Trophoblast cell (in vitro differentiated cells and primary cell): Measurements from ENCODE around the gene FNBP1.

Source experiments
- DNase-seq, 2 donors: peaks; one replicate each; pipeline ENCODE4 v3.0.0-alpha.2; 2016
- H2AFZ ChIP-seq: 2 replicates; pipeline ENCODE4 v1.6.1; 2013; ENCODE audit warnings: low read length, moderate library complexity, mild to moderate bottlenecking; ENCODE audit not compliant: insufficient read depth, poor library complexity
- H2AK5ac ChIP-seq: 2 replicates; pipeline ENCODE4 v1.6.1; 2013; ENCODE audit warnings: mild to moderate bottlenecking, low read length
- H2BK120ac ChIP-seq: 2 replicates; pipeline ENCODE4 v1.6.1; 2013; ENCODE audit warnings: low read length, mild to moderate bottlenecking, moderate library complexity; ENCODE audit not compliant: insufficient read depth, poor library complexity
- H2BK12ac ChIP-seq: 2 replicates; pipeline ENCODE4 v1.6.1; 2013; ENCODE audit warnings: mild to moderate bottlenecking, low read length, moderate library complexity
- H2BK5ac ChIP-seq: 2 replicates; pipeline ENCODE4 v1.6.1; 2013; ENCODE audit warnings: low read length, low read depth, moderate library complexity, mild to moderate bottlenecking; ENCODE audit not compliant: poor library complexity
- H3K14ac ChIP-seq: 2 replicates; pipeline ENCODE4 v1.6.1; 2013; ENCODE audit warnings: mild to moderate bottlenecking, low read length
- H3K18ac ChIP-seq: 2 replicates; pipeline ENCODE4 v1.6.1; 2013; ENCODE audit warnings: mild to moderate bottlenecking, low read length
- H3K23ac ChIP-seq: 2 replicates; pipeline ENCODE4 v1.6.1; 2013; ENCODE audit warnings: low read length
- H3K27ac ChIP-seq: 2 replicates; pipeline ENCODE4 v1.5.1; 2013; ENCODE audit warnings: low read depth, mild to moderate bottlenecking, inconsistent platforms, low read length, moderate library complexity
- H3K27me3 ChIP-seq: 2 replicates; pipeline ENCODE4 v1.6.1; 2013; ENCODE audit warnings: inconsistent platforms, mild to moderate bottlenecking, low read length, moderate library complexity; ENCODE audit not compliant: insufficient read depth
- H3K36me3 ChIP-seq, 2 experiments: 1 replicate in 1 of 2; 2 replicates in 1 of 2; pipeline ENCODE4 v1.6.1; 2013; ENCODE audit warnings: low read length in 2 of 2, mild to moderate bottlenecking in 2 of 2, moderate library complexity in 1 of 2; ENCODE audit not compliant: insufficient read depth in 2 of 2, control insufficient read depth in 1 of 2
- H3K4ac ChIP-seq: 2 replicates; pipeline ENCODE4 v1.6.1; 2013; ENCODE audit warnings: low read depth, mild to moderate bottlenecking, low read length, moderate library complexity
- H3K4me1 ChIP-seq, 2 experiments: 1 replicate in 1 of 2; 2 replicates in 1 of 2; pipeline ENCODE4 v1.6.1; 2013; ENCODE audit warnings: low read length in 2 of 2, mild to moderate bottlenecking in 2 of 2, moderate library complexity in 1 of 2; ENCODE audit not compliant: insufficient read depth in 2 of 2, control insufficient read depth in 1 of 2
- H3K4me2 ChIP-seq: 2 replicates; pipeline ENCODE4 v1.6.1; 2013; ENCODE audit warnings: inconsistent platforms, mild to moderate bottlenecking, low read length, moderate library complexity
- H3K4me3 ChIP-seq: 2 replicates; pipeline ENCODE4 v1.5.1; 2013; ENCODE audit warnings: mild to moderate bottlenecking, low read depth, low read length, inconsistent platforms
- H3K79me1 ChIP-seq: one replicate; pipeline ENCODE4 v1.6.1; 2013; ENCODE audit warnings: low read length
- H3K79me2 ChIP-seq: 2 replicates; pipeline ENCODE4 v1.6.1; 2013; ENCODE audit warnings: low read length, mild to moderate bottlenecking; ENCODE audit not compliant: control insufficient read depth, insufficient read depth, poor library complexity
- H3K9ac ChIP-seq: 2 replicates; pipeline ENCODE4 v1.6.1; 2013; ENCODE audit warnings: mild to moderate bottlenecking, low read length
- H3K9me3 ChIP-seq: 2 replicates; pipeline ENCODE4 v1.6.1; 2013; ENCODE audit warnings: low read depth, mild to moderate bottlenecking, control low read depth, inconsistent platforms, low read length; ENCODE audit not compliant: insufficient read depth
- H4K12ac ChIP-seq: 2 replicates; pipeline ENCODE4 v1.6.1; 2013; ENCODE audit warnings: low read depth, mild to moderate bottlenecking, low read length, moderate library complexity
- H4K8ac ChIP-seq: 2 replicates; pipeline ENCODE4 v1.6.1; 2013; ENCODE audit warnings: low read depth, mild to moderate bottlenecking, low read length, moderate library complexity
- H4K91ac ChIP-seq: one replicate; pipeline ENCODE4 v1.6.1; 2013; ENCODE audit warnings: low read depth, mild to moderate bottlenecking, low read length, moderate library complexity
- WGBS: extraction: QIAGEN DNeasy Blood & Tissue Kit; methylation state at CpG from one replicate; pipeline ENCODE4 v1.1.7; 2013; ENCODE audit warnings: missing lambda C conversion rate; ENCODE audit not compliant: insufficient read length, insufficient coverage; ENCODE audit errors: extremely low coverage; 5-methylcytosine and 5-hydroxymethylcytosine counted together

FNBP1 gene

DNA sequence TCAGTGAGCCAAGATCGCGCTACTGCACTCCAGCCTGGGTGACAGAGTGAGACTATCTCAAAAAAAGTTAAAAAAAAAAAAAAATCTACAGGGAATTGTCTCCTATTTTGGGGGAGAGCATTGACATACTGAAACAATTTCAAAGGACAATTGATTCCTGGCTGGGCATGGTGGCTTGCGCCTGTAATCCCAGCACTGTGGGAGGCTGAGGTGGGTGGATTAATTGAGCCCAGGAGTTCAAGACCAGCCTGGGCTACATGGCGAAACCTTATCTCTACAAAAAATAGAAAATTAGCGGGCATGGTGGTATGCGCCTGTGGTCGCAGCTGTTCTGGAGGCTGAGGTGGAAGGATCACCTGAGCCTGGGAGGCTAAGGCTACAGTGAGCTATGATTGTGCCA lies 41.3 kb upstream of the FNBP1 start:
- no peak overlapping the region for H2BK12ac ChIP-seq
- H3K79me2 ChIP-seq, result no peaks in the 10 kb centered on the region
- H3K4me3 ChIP-seq, result no peak overlapping the region
- H3K36me3 ChIP-seq, result peaks cover 21 to 36% of the 10 kb centered on the region in 2 experiments
- no peak overlapping the region for H3K9ac ChIP-seq
- H4K12ac ChIP-seq, result no peak overlapping the region
- H3K27me3 ChIP-seq, result no peaks in the 10 kb centered on the region
- H4K8ac ChIP-seq, result no peak overlapping the region
- no peak overlapping the region for H3K18ac ChIP-seq
- H3K27ac ChIP-seq, result no peak overlapping the region
- H2AFZ ChIP-seq, result no peak overlapping the region
- no peak overlapping the region for H2BK120ac ChIP-seq
- no peak overlapping the region for H2BK5ac ChIP-seq
- H4K91ac ChIP-seq, result no peak overlapping the region
- H3K4me2 ChIP-seq, result no peak overlapping the region
- H3K9me3 ChIP-seq, result peaks cover 2% of the 10 kb centered on the region
- no peak for DNase-seq
- H3K23ac ChIP-seq, result no peak overlapping the region
- H3K14ac ChIP-seq, result no peak overlapping the region
- H3K4me1 ChIP-seq, result no peaks in the 10 kb centered on the region
- no peaks in the 10 kb centered on the region for H3K79me1 ChIP-seq
- no CpG with 5 or more reads among the region's 7 CpGs for WGBS
- no peak overlapping the region for H3K4ac ChIP-seq
- H2AK5ac ChIP-seq, result no peak overlapping the region

DNA sequence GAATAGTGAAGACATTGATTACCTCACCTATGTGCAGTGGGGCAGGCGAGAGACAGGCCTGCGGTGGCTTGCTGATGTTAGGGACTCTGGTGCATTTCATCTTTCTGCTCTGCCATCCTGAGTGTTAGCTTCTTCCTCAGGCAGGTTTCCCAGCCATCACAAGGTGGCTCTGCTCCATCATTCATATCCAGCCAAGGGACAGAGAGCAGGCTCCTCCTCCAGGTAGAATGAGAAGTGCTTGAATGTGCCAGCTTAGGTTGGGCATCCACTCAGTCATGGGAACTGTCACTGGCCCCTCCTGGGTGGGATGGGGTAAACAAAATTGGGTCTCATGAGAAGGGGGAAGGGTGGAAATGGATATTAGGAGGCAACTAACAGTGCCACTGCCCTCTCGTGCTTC lies 35.6 kb upstream of the FNBP1 start:
- Histone ChIP-seq H2AK5ac (no peak overlapping the region), H3K4me2 (no peak overlapping the region), H3K9me3 (peaks cover 2% of the 10 kb centered on the region), H3K27ac (no peak overlapping the region), H3K18ac (no peak overlapping the region), H3K79me1 (peaks cover 4% of the 10 kb centered on the region), H3K36me3 (peaks cover 30 to 32% of the 10 kb centered on the region in 2 experiments), H3K4me3 (no peak overlapping the region), H4K91ac (no peak overlapping the region), H3K4ac (no peak overlapping the region), H3K23ac (no peak overlapping the region), H4K12ac (no peak overlapping the region), H2BK12ac (no peak overlapping the region), H2AFZ (no peak overlapping the region), H2BK5ac (no peak overlapping the region), H3K79me2 (peaks cover 3% of the 10 kb centered on the region), H3K4me1 (peaks cover 4 to 6% of the 10 kb centered on the region in 2 experiments), H3K27me3 (no peaks in the 10 kb centered on the region), H3K9ac (no peak overlapping the region), H4K8ac (no peak overlapping the region), H2BK120ac (no peak overlapping the region), H3K14ac (no peak overlapping the region)
- WGBS, result no CpG with 5 or more reads among the region's 3 CpGs
- DNase-seq, result no peak

DNA sequence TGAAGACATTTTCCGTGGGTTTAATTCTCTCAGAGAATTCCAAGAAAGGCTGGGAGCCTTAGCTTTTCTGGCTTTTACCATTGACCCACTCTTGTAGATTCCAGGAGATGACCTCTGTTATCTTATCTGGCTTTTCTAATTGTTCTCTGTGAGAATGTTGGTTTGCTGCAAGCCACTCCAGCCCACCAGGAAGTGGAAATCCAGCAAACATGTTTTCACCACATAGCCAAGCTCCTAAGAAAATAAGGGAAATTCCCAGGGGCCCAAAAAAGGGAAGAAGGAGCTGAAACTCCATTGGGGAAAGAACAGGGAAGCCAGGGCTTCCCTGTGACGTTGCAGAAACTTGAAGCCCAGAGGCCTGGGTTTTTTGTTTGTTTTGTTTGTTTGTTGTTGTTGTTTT lies 30.4 kb upstream of the FNBP1 start:
- no CpG with 5 or more reads among the region's 2 CpGs for WGBS

DNA sequence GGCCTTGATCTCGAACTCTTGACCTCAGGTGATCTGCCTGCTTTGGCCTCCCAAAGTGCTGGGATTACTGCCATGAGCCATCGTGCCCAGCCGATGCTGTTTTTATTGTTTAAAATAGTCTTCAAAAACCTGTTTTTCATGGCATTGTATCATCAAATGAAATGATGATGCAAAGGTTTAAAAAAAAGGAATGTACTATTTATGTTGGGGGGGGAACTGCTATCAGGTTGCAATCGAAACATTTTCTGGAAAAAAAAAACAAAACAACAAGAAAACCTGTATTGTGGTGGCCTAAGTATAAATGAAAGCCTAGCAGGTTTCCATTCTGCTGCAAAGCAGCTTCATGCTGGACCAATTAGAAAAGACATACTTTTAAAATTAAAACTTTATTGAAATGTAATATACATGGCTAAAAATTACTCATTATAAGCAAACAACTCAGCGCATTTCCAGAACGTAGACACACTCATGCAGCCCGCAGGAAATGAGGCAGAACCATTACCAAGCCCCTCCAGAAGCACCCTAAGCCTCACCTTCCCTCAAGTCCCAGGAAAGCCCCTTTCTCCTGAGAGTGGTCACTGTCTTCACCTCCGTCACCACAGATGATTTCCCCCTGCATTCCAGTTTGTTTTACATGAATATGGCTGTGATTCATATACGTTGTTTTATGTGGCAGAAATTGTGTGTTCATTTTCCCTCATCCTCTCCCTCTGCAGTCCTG lies 29.7 kb upstream of the FNBP1 start:
- H3K27me3 ChIP-seq, result no peaks in the 10 kb centered on the region
- H3K18ac ChIP-seq, result peak overlapping the region; percentile 33
- no peak overlapping the region for H2AK5ac ChIP-seq
- H4K91ac ChIP-seq, result peak overlapping the region; percentile 15
- WGBS, result no CpG with 5 or more reads among the region's 9 CpGs
- H3K23ac ChIP-seq, result no peak overlapping the region
- H2BK120ac ChIP-seq, result no peak overlapping the region
- no peak overlapping the region for H4K12ac ChIP-seq
- peak overlapping the region; percentile 62 for H3K27ac ChIP-seq
- H3K9ac ChIP-seq, result no peak overlapping the region
- H3K4me1 ChIP-seq, result peaks cover 11 to 12% of the 10 kb centered on the region in 2 experiments
- no peak overlapping the region for H2AFZ ChIP-seq
- H3K4me3 ChIP-seq, result no peak overlapping the region
- peak overlapping the region; percentile 54 for H4K8ac ChIP-seq
- H3K4me2 ChIP-seq, result peak overlapping the region; percentile 7
- H3K36me3 ChIP-seq, result peaks cover 9 to 12% of the 10 kb centered on the region in 2 experiments
- peak in 1 of 2 donors; percentile 10 for DNase-seq
- peak overlapping the region; percentile 13 for H3K14ac ChIP-seq
- peak overlapping the region; percentile 21 for H2BK12ac ChIP-seq
- H3K79me1 ChIP-seq, result peaks cover 4% of the 10 kb centered on the region
- H3K9me3 ChIP-seq, result no peaks in the 10 kb centered on the region
- peaks cover 3% of the 10 kb centered on the region for H3K79me2 ChIP-seq
- no peak overlapping the region for H2BK5ac ChIP-seq
- H3K4ac ChIP-seq, result no peak overlapping the region

More for the DNA sequence above, 30.4 kb upstream of the FNBP1 start:
- Histone ChIP-seq H3K4me3 (no peak overlapping the region), H2AFZ (no peak overlapping the region), H2BK12ac (no peak overlapping the region), H3K4ac (no peak overlapping the region), H3K9ac (no peak overlapping the region), H3K18ac (no peak overlapping the region), H3K23ac (no peak overlapping the region), H3K14ac (no peak overlapping the region), H3K4me1 (peaks cover 11 to 12% of the 10 kb centered on the region in 2 experiments), H2AK5ac (no peak overlapping the region), H3K79me2 (peaks cover 3% of the 10 kb centered on the region), H4K8ac (no peak overlapping the region), H4K91ac (no peak overlapping the region), H3K4me2 (peak overlapping the region; percentile 7), H3K9me3 (no peaks in the 10 kb centered on the region), H2BK5ac (no peak overlapping the region), H3K79me1 (peaks cover 4% of the 10 kb centered on the region), H3K36me3 (peaks cover 10 to 13% of the 10 kb centered on the region in 2 experiments), H4K12ac (no peak overlapping the region), H2BK120ac (no peak overlapping the region), H3K27me3 (no peaks in the 10 kb centered on the region), H3K27ac (peak overlapping the region; percentile 62)
- DNase-seq, result peak; percentile 82 to 96
